ENCODE data around the gene FOXO3. TPM values are rescaled to one million over a fixed set of nuclear protein-coding genes. Genes with fewer than 3 reads are reported as not detected.

Gene FOXO3
- total and polyA plus RNA-seq, 2 donors (not counting 3 experiments of a cell fraction or from before 2014, with no cell fraction given), result 14.4 to 16.9 TPM

GRCh38 chr6:108568101-108568500 lies 7.4 kb downstream of the FOXO3 start:
- POLR2A ChIA-PET, result no interaction called here
- BruUV-seq (replicated peaks), result no TSS peak
- dilution Hi-C loops (cut with MboI; ENCODE audit: extremely low pct_ligation_motif_present, low sequenced_read_pairs) (no loop called here), intact Hi-C loops (cut with micrococcal nuclease) (loop anchor here (10.0 kb wide), 1 partner anchor 1617 kb away; the partner anchor contains the start of gene CDC40)
- no peaks in the 10 kb centered on the region for H3K27me3 ChIP-seq (ENCODE audit: control insufficient read depth in 2 of 2, insufficient read depth in 2 of 2, low read length in 2 of 2)
- peaks cover 16% of the 10 kb centered on the region for H3K79me2 ChIP-seq (ENCODE audit: control insufficient read depth, insufficient read depth, low read length)
- H3K4me1 ChIP-seq (ENCODE audit: control insufficient read depth, extremely low read depth, insufficient read depth, low read length), result peaks cover 34% of the 10 kb centered on the region
- H3K4me3 ChIP-seq (replicated peaks in 1 of 3; ENCODE audit: insufficient read depth in 1 of 3, low read depth in 1 of 3, low read length in 3 of 3), result no peak overlapping the region
- H3K36me3 ChIP-seq (ENCODE audit: control insufficient read depth in 2 of 2, extremely low read depth in 1 of 2, insufficient read depth in 2 of 2, low read length in 2 of 2), result peaks cover 0 to 2% of the 10 kb centered on the region in 2 experiments
- no peaks in the 10 kb centered on the region for H3K9me1 ChIP-seq (replicated peaks; ENCODE audit: control insufficient read depth, extremely low read depth, insufficient read depth, low read length)
- TF ChIP-seq POLR2AphosphoS5 (IDR thresholded peaks at IDR 0.05; ENCODE audit: insufficient read depth, low read depth, low read length) (no peak), JUN (IDR thresholded peaks at IDR 0.05; ENCODE audit: borderline replicate concordance, insufficient read depth, insufficient read length, low read depth) (no peak), GATA2 (IDR thresholded peaks at IDR 0.05; ENCODE audit: insufficient read depth, insufficient read length, low read depth, low read length) (no peak)
- no peak for DNase-seq (ENCODE audit: low read depth, low spot score)
- FAIRE-seq, result no peak
- H2AFZ ChIP-seq (ENCODE audit: low read depth, low read length), result no peak overlapping the region
- no peaks in the 10 kb centered on the region for H3K9me3 ChIP-seq (replicated peaks; ENCODE audit: control insufficient read depth, insufficient read depth, low read length)
- H3K9ac ChIP-seq (replicated peaks; ENCODE audit: extremely low read depth, insufficient read depth, low read length), result no peak overlapping the region
- H3K4me2 ChIP-seq (ENCODE audit: insufficient read depth, low read length), result no peak overlapping the region
- H3K27ac ChIP-seq (ENCODE audit: insufficient read depth, low read depth, low read length), result no peak overlapping the region
- H4K20me1 ChIP-seq (replicated peaks; ENCODE audit: control insufficient read depth, extremely low read depth, insufficient read depth, low read length), result no peaks in the 10 kb centered on the region
- CTCF ChIA-PET, result interaction anchor here (2.4 to 3.2 kb wide), 2 partner anchors 8 to 20 kb away, joined by 7 to 19 read pairs; no protein-coding TSS in a partner anchor

DNA sequence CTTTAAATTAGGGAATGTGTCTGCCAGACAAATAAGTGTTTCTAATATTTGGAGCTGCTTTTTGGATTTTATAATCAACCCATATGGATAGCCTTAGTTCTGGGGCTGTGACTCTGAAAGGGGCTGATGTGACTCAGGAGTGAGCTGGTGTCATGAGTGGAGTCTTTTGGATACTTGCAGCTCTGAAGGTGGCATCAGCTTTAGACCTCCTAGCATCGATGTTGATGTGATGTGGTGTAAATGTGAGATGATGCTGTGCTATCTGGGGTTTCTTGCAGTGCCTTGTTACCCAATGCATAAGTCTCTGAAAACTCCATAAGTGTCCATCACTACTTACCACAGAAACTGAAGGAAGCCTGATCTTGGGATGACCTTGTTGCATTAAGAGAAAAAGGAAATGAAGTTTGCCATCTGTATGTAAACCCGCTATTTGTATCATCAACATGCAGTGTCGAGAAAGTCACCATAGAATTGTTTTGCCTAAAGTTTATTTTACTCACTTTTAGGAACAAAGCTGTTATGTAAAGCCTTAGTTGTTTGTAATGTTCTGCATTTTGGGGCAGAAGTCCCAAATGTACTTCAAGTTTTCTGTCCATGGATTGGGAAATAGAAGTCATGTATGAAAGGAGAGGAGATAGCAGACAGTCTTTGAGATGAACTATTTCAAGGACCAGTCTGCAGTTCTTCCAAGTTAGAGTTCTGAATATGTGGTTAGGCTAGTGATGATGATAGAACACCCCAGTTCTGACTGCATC lies 8.0 kb downstream of the FOXO3 start:
- H3K4me3 ChIP-seq (replicated peaks in 1 of 3; ENCODE audit: insufficient read depth in 1 of 3, low read depth in 1 of 3, low read length in 3 of 3), result no peak overlapping the region
- no peaks in the 10 kb centered on the region for H3K9me3 ChIP-seq (replicated peaks; ENCODE audit: control insufficient read depth, insufficient read depth, low read length)
- no peaks in the 10 kb centered on the region for H3K27me3 ChIP-seq (ENCODE audit: control insufficient read depth in 2 of 2, insufficient read depth in 2 of 2, low read length in 2 of 2)
- ChIA-PET POLR2A (no interaction called here), CTCF (interaction anchor here (0.7 to 2.4 kb wide), 2 partner anchors 20 to 29 kb away, joined by 3 to 7 read pairs; no protein-coding TSS in a partner anchor)
- H3K9ac ChIP-seq (replicated peaks; ENCODE audit: extremely low read depth, insufficient read depth, low read length), result no peak overlapping the region
- BruUV-seq (replicated peaks), result no TSS peak
- no peak overlapping the region for H3K4me2 ChIP-seq (ENCODE audit: insufficient read depth, low read length)
- no peak for FAIRE-seq
- DNase-seq (ENCODE audit: low read depth, low spot score), result no peak
- no peaks in the 10 kb centered on the region for H4K20me1 ChIP-seq (replicated peaks; ENCODE audit: control insufficient read depth, extremely low read depth, insufficient read depth, low read length)
- TF ChIP-seq MYC (IDR thresholded peaks at IDR 0.05; ENCODE audit: low read depth, low read length) (no peak), POLR2A (IDR thresholded peaks at IDR 0.05; ENCODE audit: low read depth, low read length) (no peak), JUN (IDR thresholded peaks at IDR 0.05; ENCODE audit: borderline replicate concordance, insufficient read depth, insufficient read length, low read depth) (no peak), POLR2AphosphoS5 (IDR thresholded peaks at IDR 0.05; ENCODE audit: insufficient read depth, low read depth, low read length) (no peak), EZH2 (IDR thresholded peaks at IDR 0.05; ENCODE audit: borderline replicate concordance, low read depth, low read length, severe bottlenecking) (no peak), GATA2 (IDR thresholded peaks at IDR 0.05; ENCODE audit: insufficient read depth, insufficient read length, low read depth, low read length) (no peak), FOS (IDR thresholded peaks at IDR 0.05; ENCODE audit: borderline replicate concordance, insufficient read depth, low read length) (no peak)
- TF ChIP-seq, protein P1, sequence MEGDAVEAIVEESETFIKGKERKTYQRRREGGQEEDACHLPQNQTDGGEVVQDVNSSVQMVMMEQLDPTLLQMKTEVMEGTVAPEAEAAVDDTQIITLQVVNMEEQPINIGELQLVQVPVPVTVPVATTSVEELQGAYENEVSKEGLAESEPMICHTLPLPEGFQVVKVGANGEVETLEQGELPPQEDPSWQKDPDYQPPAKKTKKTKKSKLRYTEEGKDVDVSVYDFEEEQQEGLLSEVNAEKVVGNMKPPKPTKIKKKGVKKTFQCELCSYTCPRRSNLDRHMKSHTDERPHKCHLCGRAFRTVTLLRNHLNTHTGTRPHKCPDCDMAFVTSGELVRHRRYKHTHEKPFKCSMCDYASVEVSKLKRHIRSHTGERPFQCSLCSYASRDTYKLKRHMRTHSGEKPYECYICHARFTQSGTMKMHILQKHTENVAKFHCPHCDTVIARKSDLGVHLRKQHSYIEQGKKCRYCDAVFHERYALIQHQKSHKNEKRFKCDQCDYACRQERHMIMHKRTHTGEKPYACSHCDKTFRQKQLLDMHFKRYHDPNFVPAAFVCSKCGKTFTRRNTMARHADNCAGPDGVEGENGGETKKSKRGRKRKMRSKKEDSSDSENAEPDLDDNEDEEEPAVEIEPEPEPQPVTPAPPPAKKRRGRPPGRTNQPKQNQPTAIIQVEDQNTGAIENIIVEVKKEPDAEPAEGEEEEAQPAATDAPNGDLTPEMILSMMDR (IDR thresholded peaks at IDR 0.05; ENCODE audit: extremely low read depth in 1 of 2, insufficient read depth in 1 of 2, low read depth in 1 of 2, low read length in 2 of 2), result no peak
- TF ChIP-seq, protein P2, sequence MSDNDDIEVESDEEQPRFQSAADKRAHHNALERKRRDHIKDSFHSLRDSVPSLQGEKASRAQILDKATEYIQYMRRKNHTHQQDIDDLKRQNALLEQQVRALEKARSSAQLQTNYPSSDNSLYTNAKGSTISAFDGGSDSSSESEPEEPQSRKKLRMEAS (IDR thresholded peaks at IDR 0.05; ENCODE audit: insufficient read depth, insufficient read length), result no peak
- intact Hi-C loops (cut with micrococcal nuclease) (loop anchor here (10.0 kb wide), 1 partner anchor 1616 kb away; the partner anchor contains the start of gene CDC40), dilution Hi-C loops (cut with MboI; ENCODE audit: extremely low pct_ligation_motif_present, low sequenced_read_pairs) (no loop called here)
- peaks cover 27% of the 10 kb centered on the region for H3K4me1 ChIP-seq (ENCODE audit: control insufficient read depth, extremely low read depth, insufficient read depth, low read length)
- H3K27ac ChIP-seq (ENCODE audit: insufficient read depth, low read depth, low read length), result no peak overlapping the region
- H3K9me1 ChIP-seq (replicated peaks; ENCODE audit: control insufficient read depth, extremely low read depth, insufficient read depth, low read length), result no peaks in the 10 kb centered on the region
- H2AFZ ChIP-seq (ENCODE audit: low read depth, low read length), result no peak overlapping the region
- H3K36me3 ChIP-seq (ENCODE audit: control insufficient read depth in 2 of 2, extremely low read depth in 1 of 2, insufficient read depth in 2 of 2, low read length in 2 of 2), result peaks cover 0 to 2% of the 10 kb centered on the region in 2 experiments
- peaks cover 14% of the 10 kb centered on the region for H3K79me2 ChIP-seq (ENCODE audit: control insufficient read depth, insufficient read depth, low read length)
